ENCODE data around the gene VPS51.

VPS51 gene

GRCh38 chr11:65108469-65109123 lies 12.6 kb downstream of the VPS51 start:
- Mint-ChIP-seq H3K27me3 (no peaks in the 10 kb centered on the region), H3K4me1 (ENCODE audit: low read depth) (peaks cover 32% of the 10 kb centered on the region), H3K4me3 (no peak overlapping the region), H3K9me3 (ENCODE audit: low read depth) (no peaks in the 10 kb centered on the region), H3K36me3 (no peaks in the 10 kb centered on the region), H3K27ac (no peak overlapping the region)

GRCh38 chr11:65109231-65110198 lies 13.5 kb downstream of the VPS51 start:
- Mint-ChIP-seq H3K4me3 (no peak overlapping the region), H3K27ac (no peak overlapping the region), H3K4me1 (ENCODE audit: low read depth) (peaks cover 39% of the 10 kb centered on the region), H3K27me3 (no peaks in the 10 kb centered on the region), H3K36me3 (no peaks in the 10 kb centered on the region), H3K9me3 (ENCODE audit: low read depth) (no peaks in the 10 kb centered on the region)

GRCh38 chr11:65110354-65110861 lies 14.4 kb downstream of the VPS51 start:
- Mint-ChIP-seq H3K36me3 (no peaks in the 10 kb centered on the region), H3K4me1 (ENCODE audit: low read depth) (peaks cover 44% of the 10 kb centered on the region), H3K27me3 (no peaks in the 10 kb centered on the region), H3K27ac (no peak overlapping the region), H3K4me3 (peak overlapping the region; percentile 9), H3K9me3 (ENCODE audit: low read depth) (no peaks in the 10 kb centered on the region)

GRCh38 chr11:65111159-65111743 lies 15.2 kb downstream of the VPS51 start:
- Mint-ChIP-seq H3K27ac (no peak overlapping the region), H3K27me3 (no peaks in the 10 kb centered on the region), H3K9me3 (ENCODE audit: low read depth) (no peaks in the 10 kb centered on the region), H3K4me1 (ENCODE audit: low read depth) (peaks cover 51% of the 10 kb centered on the region), H3K36me3 (no peaks in the 10 kb centered on the region), H3K4me3 (peak overlapping the region; percentile 84)

GRCh38 chr11:65111744-65112545 lies 15.9 kb downstream of the VPS51 start, which contains the start of gene TM7SF2:
TSS of gene TM7SF2 (plus strand) at chr11:65111872. CDS start at chr11:65112016, 144 bp downstream.
- H3K27ac Mint-ChIP-seq, result peak within 1 kb of the TSS; percentile 83
- no peaks in the 10 kb centered on the region for H3K27me3 Mint-ChIP-seq
- peak within 1 kb of the TSS; percentile 84 for H3K4me3 Mint-ChIP-seq
- H3K4me1 Mint-ChIP-seq (ENCODE audit: low read depth), result peaks cover 52% of the 10 kb centered on the region
- no peaks in the 10 kb centered on the region for H3K36me3 Mint-ChIP-seq
- no peaks in the 10 kb centered on the region for H3K9me3 Mint-ChIP-seq (ENCODE audit: low read depth)

- H3K27me3 Mint-ChIP-seq, result no peaks in the 10 kb centered on the region
- no peaks in the 10 kb centered on the region for H3K36me3 Mint-ChIP-seq
- H3K27ac Mint-ChIP-seq, result peak overlapping the region; percentile 83
- H3K9me3 Mint-ChIP-seq (ENCODE audit: low read depth), result no peaks in the 10 kb centered on the region
- H3K4me1 Mint-ChIP-seq (ENCODE audit: low read depth), result peaks cover 55% of the 10 kb centered on the region
- H3K4me3 Mint-ChIP-seq, result peak overlapping the region; percentile 83
These were observed 16.7 kb downstream of the VPS51 start for GRCh38 chr11:65112546-65113360.

- peaks cover 2% of the 10 kb centered on the region for H3K36me3 Mint-ChIP-seq
- no peaks in the 10 kb centered on the region for H3K9me3 Mint-ChIP-seq (ENCODE audit: low read depth)
- H3K27ac Mint-ChIP-seq, result peak overlapping the region; percentile 83
- peaks cover 58% of the 10 kb centered on the region for H3K4me1 Mint-ChIP-seq (ENCODE audit: low read depth)
- H3K4me3 Mint-ChIP-seq, result peak overlapping the region; percentile 83
- no peaks in the 10 kb centered on the region for H3K27me3 Mint-ChIP-seq
These were observed 17.3 kb downstream of the VPS51 start for GRCh38 chr11:65113361-65113756.

- H3K4me3 Mint-ChIP-seq, result peak overlapping the region; percentile 83
- H3K36me3 Mint-ChIP-seq, result peaks cover 5% of the 10 kb centered on the region
- no peaks in the 10 kb centered on the region for H3K9me3 Mint-ChIP-seq (ENCODE audit: low read depth)
- peak overlapping the region; percentile 83 for H3K27ac Mint-ChIP-seq
- no peaks in the 10 kb centered on the region for H3K27me3 Mint-ChIP-seq
- H3K4me1 Mint-ChIP-seq (ENCODE audit: low read depth), result peaks cover 63% of the 10 kb centered on the region
These were observed 17.8 kb downstream of the VPS51 start for GRCh38 chr11:65113839-65114238.

- peaks cover 5% of the 10 kb centered on the region for H3K36me3 Mint-ChIP-seq
- peaks cover 66% of the 10 kb centered on the region for H3K4me1 Mint-ChIP-seq (ENCODE audit: low read depth)
- H3K9me3 Mint-ChIP-seq (ENCODE audit: low read depth), result no peaks in the 10 kb centered on the region
- peak overlapping the region; percentile 83 for H3K27ac Mint-ChIP-seq
- no peaks in the 10 kb centered on the region for H3K27me3 Mint-ChIP-seq
- H3K4me3 Mint-ChIP-seq, result no peak overlapping the region
These were observed 18.6 kb downstream of the VPS51 start for GRCh38 chr11:65114538-65115171.

- Mint-ChIP-seq H3K27ac (no peak overlapping the region), H3K4me3 (peak overlapping the region; percentile 91), H3K9me3 (ENCODE audit: low read depth) (no peaks in the 10 kb centered on the region)
These were observed 19.5 kb downstream of the VPS51 start for GRCh38 chr11:65115361-65116082.

GRCh38 chr11:65116370-65117205 lies 20.6 kb downstream of the VPS51 start:
- H3K4me3 Mint-ChIP-seq, result peak overlapping the region; percentile 91
- H3K27me3 Mint-ChIP-seq, result no peaks in the 10 kb centered on the region
- peak overlapping the region; percentile 96 for H3K27ac Mint-ChIP-seq
- H3K36me3 Mint-ChIP-seq, result peaks cover 13% of the 10 kb centered on the region
- no peaks in the 10 kb centered on the region for H3K9me3 Mint-ChIP-seq (ENCODE audit: low read depth)
- peaks cover 66% of the 10 kb centered on the region for H3K4me1 Mint-ChIP-seq (ENCODE audit: low read depth)

More at GRCh38 chr11:65115361-65116082, 19.5 kb downstream of the VPS51 start:
- peaks cover 69% of the 10 kb centered on the region for H3K4me1 Mint-ChIP-seq (ENCODE audit: low read depth)
- peaks cover 8% of the 10 kb centered on the region for H3K36me3 Mint-ChIP-seq
- H3K27me3 Mint-ChIP-seq, result no peaks in the 10 kb centered on the region

Data from activated naive CD8-positive, alpha-beta T cell (primary cell).